Dermis microvascular lymphatic vessel endothelial cell (primary cell): ENCODE measurements around the gene BTBD16. TPM values are rescaled to one million over a fixed set of nuclear protein-coding genes. Genes with fewer than 3 reads are reported as not detected.

Source experiments
- DNase-seq, 2 donors: peaks; one replicate each; pipeline versions ENCODE4 v3.0.0 to v3.0.0-alpha.2; 2010; ENCODE audit warnings: low read depth in 2 of 2
- total RNA-seq: library from RNA; depleted of rRNA; stranded (reverse); fragments of >200 nt; gene quantifications from 2 replicates; pipeline ENCODE4 v1.2.1, GENCODE V29; 2014

Gene BTBD16
- total RNA-seq, 1 donor from 2014 or later, result under 0.01 TPM

GRCh38 chr10:122294511-122295450, 23.7 kb downstream of the BTBD16 start:
- DNase-seq, result no peak

GRCh38 chr10:122295451-122295809, 24.3 kb downstream of the BTBD16 start:
- no peak for DNase-seq

- DNase-seq, result no peak
These were observed 25.4 kb downstream of the BTBD16 start for GRCh38 chr10:122296363-122297120.

- DNase-seq, result no peak
These were observed 26.5 kb downstream of the BTBD16 start for GRCh38 chr10:122297583-122297982.

- no peak for DNase-seq
These were observed 27.1 kb downstream of the BTBD16 start for GRCh38 chr10:122298206-122298597.

- DNase-seq, result peak; percentile 54 to 80
These were observed 27.7 kb downstream of the BTBD16 start for GRCh38 chr10:122298598-122299301.

GRCh38 chr10:122299423-122300075, 28.5 kb downstream of the BTBD16 start:
- DNase-seq, result no peak

- DNase-seq, result no peak
These were observed 30.1 kb downstream of the BTBD16 start for GRCh38 chr10:122301055-122301810.

GRCh38 chr10:122301811-122302115, 30.7 kb downstream of the BTBD16 start:
- DNase-seq, result no peak

- no peak for DNase-seq
These were observed 31.2 kb downstream of the BTBD16 start for GRCh38 chr10:122302315-122302714.

- no peak for DNase-seq
These were observed 32.4 kb downstream of the BTBD16 start for GRCh38 chr10:122303271-122304053.

GRCh38 chr10:122304054-122304579, 33.0 kb downstream of the BTBD16 start:
- DNase-seq, result no peak

- no peak for DNase-seq
These were observed 35.2 kb downstream of the BTBD16 start for GRCh38 chr10:122306282-122306681.

GRCh38 chr10:122306744-122307143, 35.6 kb downstream of the BTBD16 start:
- no peak for DNase-seq

- peak; percentile 70 to 98 for DNase-seq
These were observed 36.7 kb downstream of the BTBD16 start for GRCh38 chr10:122307669-122308416.

GRCh38 chr10:122308417-122309141, 37.5 kb downstream of the BTBD16 start:
- DNase-seq, result no peak

GRCh38 chr10:122310311-122311050, 39.4 kb downstream of the BTBD16 start:
- DNase-seq, result peak; percentile 92 to 99

- DNase-seq, result no peak
These were observed 39.9 kb downstream of the BTBD16 start for GRCh38 chr10:122311051-122311410.
